ENCODE measurements around the gene ADGRV1. TPM values are rescaled to one million over a fixed set of nuclear protein-coding genes. Genes with fewer than 3 reads are reported as not detected.

Gene ADGRV1
- total RNA-seq, 1 experiment from 2014 or later, result not detected

DNA sequence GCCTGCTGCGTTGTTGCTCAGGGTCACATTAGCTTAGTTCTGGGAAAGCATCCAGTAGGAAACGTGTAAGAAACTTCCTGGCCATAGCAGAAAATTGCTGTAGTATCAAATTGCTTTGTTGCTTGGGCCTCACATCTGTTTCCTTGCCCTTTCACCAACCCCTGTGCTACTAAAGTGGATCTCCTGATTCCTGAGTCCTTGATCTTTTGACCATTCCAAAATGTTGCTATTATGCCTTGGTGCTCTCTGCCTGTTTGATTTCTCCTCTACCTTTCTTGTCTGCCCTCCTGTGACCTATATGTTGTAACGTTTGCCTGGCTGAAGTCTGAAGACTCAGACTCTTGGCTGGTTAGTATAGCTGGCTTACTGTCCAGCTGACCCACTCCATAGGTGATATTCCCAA, 350.5 kb downstream of the ADGRV1 start:
- intact Hi-C loops (cut with micrococcal nuclease), result no loop called here
- Mint-ChIP-seq H3K9me3 (ENCODE audit: unreplicated experiment) (no peaks in the 10 kb centered on the region), H3K4me3 (ENCODE audit: unreplicated experiment) (no peak overlapping the region), H3K27ac (ENCODE audit: low read depth, unreplicated experiment) (no peak overlapping the region), H3K4me1 (ENCODE audit: insufficient read depth, unreplicated experiment) (peaks cover 6% of the 10 kb centered on the region), H3K27me3 (ENCODE audit: insufficient read depth, unreplicated experiment) (no peaks in the 10 kb centered on the region), H3K36me3 (ENCODE audit: insufficient read depth, unreplicated experiment) (no peaks in the 10 kb centered on the region)
- DNase-seq (ENCODE audit: unreplicated experiment), result peak; percentile 20
- ChIA-PET CTCF (interaction anchor here (0.5 to 1.5 kb wide), 4 partner anchors 8 to 312 kb away, joined by 3 to 5 read pairs (median 3); no protein-coding TSS in a partner anchor), POLR2A (interaction anchor here (0.6 to 1.2 kb wide), 2 partner anchors 11 to 254 kb away, joined by 3 to 5 read pairs; no protein-coding TSS in a partner anchor)
- TF ChIP-seq, protein P1, sequence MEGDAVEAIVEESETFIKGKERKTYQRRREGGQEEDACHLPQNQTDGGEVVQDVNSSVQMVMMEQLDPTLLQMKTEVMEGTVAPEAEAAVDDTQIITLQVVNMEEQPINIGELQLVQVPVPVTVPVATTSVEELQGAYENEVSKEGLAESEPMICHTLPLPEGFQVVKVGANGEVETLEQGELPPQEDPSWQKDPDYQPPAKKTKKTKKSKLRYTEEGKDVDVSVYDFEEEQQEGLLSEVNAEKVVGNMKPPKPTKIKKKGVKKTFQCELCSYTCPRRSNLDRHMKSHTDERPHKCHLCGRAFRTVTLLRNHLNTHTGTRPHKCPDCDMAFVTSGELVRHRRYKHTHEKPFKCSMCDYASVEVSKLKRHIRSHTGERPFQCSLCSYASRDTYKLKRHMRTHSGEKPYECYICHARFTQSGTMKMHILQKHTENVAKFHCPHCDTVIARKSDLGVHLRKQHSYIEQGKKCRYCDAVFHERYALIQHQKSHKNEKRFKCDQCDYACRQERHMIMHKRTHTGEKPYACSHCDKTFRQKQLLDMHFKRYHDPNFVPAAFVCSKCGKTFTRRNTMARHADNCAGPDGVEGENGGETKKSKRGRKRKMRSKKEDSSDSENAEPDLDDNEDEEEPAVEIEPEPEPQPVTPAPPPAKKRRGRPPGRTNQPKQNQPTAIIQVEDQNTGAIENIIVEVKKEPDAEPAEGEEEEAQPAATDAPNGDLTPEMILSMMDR (IDR thresholded peaks at IDR 0.05; ENCODE audit: unreplicated experiment), result no peak
- no TSS peak for BruUV-seq (replicated peaks)

DNA sequence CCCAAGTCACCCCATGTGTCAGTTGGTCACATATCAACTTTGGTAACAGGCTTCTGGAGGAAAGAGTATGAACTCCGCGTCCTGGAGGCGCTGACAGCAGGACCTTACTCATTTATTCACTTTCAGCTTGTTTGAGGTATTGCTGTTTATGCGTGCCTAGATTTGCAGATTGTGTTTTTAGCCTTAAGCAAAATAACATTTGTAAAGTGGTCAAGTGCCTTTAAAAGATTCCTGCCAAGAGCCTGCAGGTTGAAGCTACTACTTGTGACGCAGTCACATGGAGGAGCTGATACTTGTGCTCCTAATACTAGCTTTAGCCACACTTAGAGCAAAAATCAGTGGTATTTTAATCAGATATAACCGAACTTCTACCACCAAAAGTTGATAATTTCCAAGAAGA, 351.3 kb downstream of the ADGRV1 start:
- intact Hi-C loops (cut with micrococcal nuclease), result no loop called here

DNA sequence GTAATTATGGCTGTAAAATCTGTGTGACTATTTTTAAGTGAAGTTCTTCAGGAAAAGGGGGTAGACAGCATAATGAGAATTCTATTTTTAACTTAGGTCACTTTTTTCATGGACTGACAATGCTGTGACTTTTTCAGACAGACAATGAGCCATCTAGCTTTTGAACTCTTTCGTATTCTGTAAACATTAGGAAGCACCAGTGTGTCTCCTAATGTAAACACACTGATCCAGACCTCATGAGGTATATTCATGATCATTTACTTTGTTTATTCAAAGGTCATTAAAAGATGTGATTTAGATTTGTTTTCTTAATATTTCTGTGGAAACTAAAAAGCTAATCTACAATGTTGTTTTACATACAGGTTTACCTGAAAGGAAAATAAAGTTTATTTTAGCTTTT, 352.6 kb downstream of the ADGRV1 start:
- Mint-ChIP-seq H3K9me3 (ENCODE audit: unreplicated experiment) (no peaks in the 10 kb centered on the region), H3K36me3 (ENCODE audit: insufficient read depth, unreplicated experiment) (no peaks in the 10 kb centered on the region), H3K4me1 (ENCODE audit: insufficient read depth, unreplicated experiment) (peaks cover 6% of the 10 kb centered on the region), H3K27me3 (ENCODE audit: insufficient read depth, unreplicated experiment) (no peaks in the 10 kb centered on the region), H3K27ac (ENCODE audit: low read depth, unreplicated experiment) (no peak overlapping the region), H3K4me3 (ENCODE audit: unreplicated experiment) (no peak overlapping the region)
- TF ChIP-seq, protein P1 (IDR thresholded peaks at IDR 0.05; ENCODE audit: unreplicated experiment), result no peak
- no peak for DNase-seq (ENCODE audit: unreplicated experiment)
- BruUV-seq (replicated peaks), result no TSS peak
- POLR2A ChIA-PET, result interaction anchor here (0.9 to 2.0 kb wide), 5 partner anchors 10 to 148 kb away, joined by 3 to 6 read pairs (median 5); no protein-coding TSS in a partner anchor
- intact Hi-C loops (cut with micrococcal nuclease), result no loop called here
- CTCF ChIA-PET, result interaction anchor here (1.3 to 1.5 kb wide), 2 partner anchors 21 to 45 kb away, joined by 9 read pairs; no protein-coding TSS in a partner anchor

More for the DNA sequence above, 351.3 kb downstream of the ADGRV1 start:
- no peak for DNase-seq (ENCODE audit: unreplicated experiment)
- BruUV-seq (replicated peaks), result no TSS peak
- ChIA-PET CTCF (interaction anchor here (0.6 to 1.5 kb wide), 4 partner anchors 9 to 45 kb away, joined by 3 to 5 read pairs (median 3); no protein-coding TSS in a partner anchor), POLR2A (interaction anchor here (1.2 kb wide), 1 partner anchor 11 kb away, joined by 5 read pairs; no protein-coding TSS in a partner anchor)
- H3K27me3 Mint-ChIP-seq (ENCODE audit: insufficient read depth, unreplicated experiment), result no peaks in the 10 kb centered on the region
- H3K4me3 Mint-ChIP-seq (ENCODE audit: unreplicated experiment), result no peak overlapping the region
- no peaks in the 10 kb centered on the region for H3K9me3 Mint-ChIP-seq (ENCODE audit: unreplicated experiment)
- H3K36me3 Mint-ChIP-seq (ENCODE audit: insufficient read depth, unreplicated experiment), result no peaks in the 10 kb centered on the region
- no peak overlapping the region for H3K27ac Mint-ChIP-seq (ENCODE audit: low read depth, unreplicated experiment)
- H3K4me1 Mint-ChIP-seq (ENCODE audit: insufficient read depth, unreplicated experiment), result peaks cover 6% of the 10 kb centered on the region
- TF ChIP-seq, protein P1 (IDR thresholded peaks at IDR 0.05; ENCODE audit: unreplicated experiment), result no peak

DNA sequence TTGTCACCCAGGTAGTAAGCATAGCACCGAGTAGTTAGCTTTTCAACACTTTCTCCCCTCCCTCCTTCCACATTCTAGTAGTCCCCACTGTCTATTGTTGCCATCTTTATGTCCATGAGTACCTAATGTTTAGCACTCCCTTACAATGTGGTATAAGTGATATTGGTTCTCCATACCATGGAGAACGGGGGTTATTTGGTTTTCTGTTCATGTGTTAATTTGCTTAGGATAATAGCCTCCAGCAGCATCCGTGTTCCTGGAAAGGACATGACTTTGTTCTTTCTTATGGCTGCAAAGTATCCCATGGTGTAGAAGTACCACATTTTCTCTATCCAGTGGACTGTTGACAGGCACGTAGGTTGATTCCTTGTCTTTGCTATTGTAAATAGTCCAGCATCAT, 353.9 kb downstream of the ADGRV1 start:
- intact Hi-C loops (cut with micrococcal nuclease), result no loop called here
- POLR2A ChIA-PET, result interaction anchor here (0.5 to 2.0 kb wide), 4 partner anchors 12 to 468 kb away, joined by 3 to 6 read pairs (median 3); no protein-coding TSS in a partner anchor
- TF ChIP-seq, protein P1 (IDR thresholded peaks at IDR 0.05; ENCODE audit: unreplicated experiment), result no peak
- Mint-ChIP-seq H3K9me3 (ENCODE audit: unreplicated experiment) (no peaks in the 10 kb centered on the region), H3K4me1 (ENCODE audit: insufficient read depth, unreplicated experiment) (peaks cover 6% of the 10 kb centered on the region), H3K36me3 (ENCODE audit: insufficient read depth, unreplicated experiment) (no peaks in the 10 kb centered on the region), H3K27me3 (ENCODE audit: insufficient read depth, unreplicated experiment) (no peaks in the 10 kb centered on the region), H3K4me3 (ENCODE audit: unreplicated experiment) (no peak overlapping the region), H3K27ac (ENCODE audit: low read depth, unreplicated experiment) (no peak overlapping the region)
- BruUV-seq (replicated peaks), result no TSS peak
- DNase-seq (ENCODE audit: unreplicated experiment), result no peak
- CTCF ChIA-PET, result interaction anchor here (0.6 to 1.5 kb wide), 4 partner anchors 18 to 482 kb away, joined by 3 to 9 read pairs (median 6); no protein-coding TSS in a partner anchor
